Measurements from ENCODE around the gene TEX51.

TEX51 gene

GRCh38 chr2:126894585-126895182 lies 4.0 kb upstream of the TEX51 start:
- no peaks in the 10 kb centered on the region for H3K79me2 ChIP-seq (ENCODE audit: insufficient read depth, low read length)
- no peaks in the 10 kb centered on the region for H3F3A ChIP-seq (ENCODE audit: insufficient read depth)
- no peaks in the 10 kb centered on the region for H4K20me1 ChIP-seq (ENCODE audit: low read depth, low read length)
- H3K27me3 ChIP-seq (ENCODE audit: low read length) = no peaks in the 10 kb centered on the region
- no peaks in the 10 kb centered on the region for H3K9me2 ChIP-seq (replicated peaks; ENCODE audit: insufficient read depth, low read length)
- H2AFZ ChIP-seq (ENCODE audit: low read depth, low read length, severe bottlenecking) = no peak overlapping the region
- H3K27ac ChIP-seq (ENCODE audit: low read depth, low read length) = no peak overlapping the region
- H3K4me2 ChIP-seq (ENCODE audit: low read depth, low read length, poor library complexity, severe bottlenecking) = no peak overlapping the region
- no peaks in the 10 kb centered on the region for H3K36me3 ChIP-seq (ENCODE audit: low read length)
- no peaks in the 10 kb centered on the region for H3K9me3 ChIP-seq (ENCODE audit: insufficient read depth, low read length)
- no peak overlapping the region for H3K9ac ChIP-seq (ENCODE audit: low read length)
- no peak overlapping the region for H3K4me3 ChIP-seq (ENCODE audit: insufficient read depth, low read length, poor library complexity, severe bottlenecking)
- TF ChIP-seq CTCF (IDR thresholded peaks at IDR 0.05; ENCODE audit: insufficient read depth, low read length, poor library complexity, severe bottlenecking) (no peak), EZH2phosphoT487 (conservative IDR thresholded peaks at IDR 0.05; ENCODE audit: low read length) (no peak)

GRCh38 chr2:126895336-126895735 lies 3.4 kb upstream of the TEX51 start:
- no peak overlapping the region for H2AFZ ChIP-seq (ENCODE audit: low read depth, low read length, severe bottlenecking)
- H3F3A ChIP-seq (ENCODE audit: insufficient read depth) = no peaks in the 10 kb centered on the region
- H3K27me3 ChIP-seq (ENCODE audit: low read length) = no peaks in the 10 kb centered on the region
- no peaks in the 10 kb centered on the region for H3K9me2 ChIP-seq (replicated peaks; ENCODE audit: insufficient read depth, low read length)
- TF ChIP-seq EZH2phosphoT487 (conservative IDR thresholded peaks at IDR 0.05; ENCODE audit: low read length) (no peak), CTCF (IDR thresholded peaks at IDR 0.05; ENCODE audit: insufficient read depth, low read length, poor library complexity, severe bottlenecking) (no peak)
- H3K4me2 ChIP-seq (ENCODE audit: low read depth, low read length, poor library complexity, severe bottlenecking) = no peak overlapping the region
- H3K9ac ChIP-seq (ENCODE audit: low read length) = no peak overlapping the region
- H3K36me3 ChIP-seq (ENCODE audit: low read length) = no peaks in the 10 kb centered on the region
- H4K20me1 ChIP-seq (ENCODE audit: low read depth, low read length) = no peaks in the 10 kb centered on the region
- H3K79me2 ChIP-seq (ENCODE audit: insufficient read depth, low read length) = no peaks in the 10 kb centered on the region
- no peaks in the 10 kb centered on the region for H3K9me3 ChIP-seq (ENCODE audit: insufficient read depth, low read length)
- no peak overlapping the region for H3K4me3 ChIP-seq (ENCODE audit: insufficient read depth, low read length, poor library complexity, severe bottlenecking)
- H3K27ac ChIP-seq (ENCODE audit: low read depth, low read length) = no peak overlapping the region

GRCh38 chr2:126896471-126896870 lies 2.2 kb upstream of the TEX51 start:
- Histone ChIP-seq H3K79me2 (ENCODE audit: insufficient read depth, low read length) (no peaks in the 10 kb centered on the region), H3K27me3 (ENCODE audit: low read length) (no peaks in the 10 kb centered on the region), H3K27ac (ENCODE audit: low read depth, low read length) (no peak overlapping the region), H3F3A (ENCODE audit: insufficient read depth) (no peaks in the 10 kb centered on the region), H3K36me3 (ENCODE audit: low read length) (no peaks in the 10 kb centered on the region), H2AFZ (ENCODE audit: low read depth, low read length, severe bottlenecking) (no peak overlapping the region), H3K4me3 (ENCODE audit: insufficient read depth, low read length, poor library complexity, severe bottlenecking) (no peak overlapping the region), H3K4me2 (ENCODE audit: low read depth, low read length, poor library complexity, severe bottlenecking) (no peak overlapping the region), H3K9ac (ENCODE audit: low read length) (no peak overlapping the region), H3K9me2 (replicated peaks; ENCODE audit: insufficient read depth, low read length) (no peaks in the 10 kb centered on the region), H3K9me3 (ENCODE audit: insufficient read depth, low read length) (no peaks in the 10 kb centered on the region), H4K20me1 (ENCODE audit: low read depth, low read length) (no peaks in the 10 kb centered on the region)
- no peak for TF ChIP-seq EZH2phosphoT487 (conservative IDR thresholded peaks at IDR 0.05; ENCODE audit: low read length)
- no peak for TF ChIP-seq CTCF (IDR thresholded peaks at IDR 0.05; ENCODE audit: insufficient read depth, low read length, poor library complexity, severe bottlenecking)

Data from SU-DHL-6 (cell line).